Measurements from ENCODE around the gene JCHAIN.
"Not testable (repeated sequence)": the region's sequence is repeated elsewhere in the genome, so short reads cannot be mapped to it uniquely, and the experiment has no call there.

The JCHAIN gene

DNA sequence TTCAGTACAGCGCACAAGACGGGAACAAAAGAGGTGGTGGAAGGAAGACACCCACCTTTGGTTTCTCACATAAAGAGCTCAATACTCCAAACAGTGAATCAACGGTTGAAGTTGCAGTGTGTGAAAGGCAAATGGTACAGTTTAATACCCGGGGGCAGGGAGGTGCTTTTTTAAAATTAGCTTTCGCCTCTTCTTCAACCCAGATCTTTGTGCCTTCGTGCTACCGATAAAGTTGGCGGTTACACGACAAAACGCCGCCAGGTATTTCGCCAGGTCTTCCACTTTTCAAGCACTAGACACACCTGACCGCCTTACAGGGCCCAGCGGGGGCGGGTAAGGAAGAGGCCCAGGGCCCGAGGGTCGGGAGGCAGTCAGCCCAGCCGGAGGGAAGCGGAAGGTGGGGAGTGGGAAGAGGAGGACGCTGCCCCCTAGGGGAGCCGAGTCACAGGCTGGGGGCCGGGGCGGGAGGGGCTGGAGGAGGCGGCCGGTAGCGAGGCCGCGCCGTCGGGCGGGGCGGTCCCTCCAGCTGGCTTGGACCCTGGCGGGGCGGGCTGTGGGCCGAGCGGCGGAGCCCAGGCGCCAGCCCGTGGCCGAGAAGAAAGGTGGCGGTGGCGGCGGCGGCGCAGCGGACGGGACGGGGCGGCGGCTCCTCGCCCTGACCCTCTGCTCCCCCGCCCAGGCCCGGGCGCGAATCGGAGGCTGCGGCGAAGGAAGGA, 38.1 kb upstream of the JCHAIN start:
- DNase-seq (ENCODE audit: low spot score): peak; percentile 51
- POLR2A ChIA-PET (ENCODE audit: low non-redundant PET): no interaction called here

DNA sequence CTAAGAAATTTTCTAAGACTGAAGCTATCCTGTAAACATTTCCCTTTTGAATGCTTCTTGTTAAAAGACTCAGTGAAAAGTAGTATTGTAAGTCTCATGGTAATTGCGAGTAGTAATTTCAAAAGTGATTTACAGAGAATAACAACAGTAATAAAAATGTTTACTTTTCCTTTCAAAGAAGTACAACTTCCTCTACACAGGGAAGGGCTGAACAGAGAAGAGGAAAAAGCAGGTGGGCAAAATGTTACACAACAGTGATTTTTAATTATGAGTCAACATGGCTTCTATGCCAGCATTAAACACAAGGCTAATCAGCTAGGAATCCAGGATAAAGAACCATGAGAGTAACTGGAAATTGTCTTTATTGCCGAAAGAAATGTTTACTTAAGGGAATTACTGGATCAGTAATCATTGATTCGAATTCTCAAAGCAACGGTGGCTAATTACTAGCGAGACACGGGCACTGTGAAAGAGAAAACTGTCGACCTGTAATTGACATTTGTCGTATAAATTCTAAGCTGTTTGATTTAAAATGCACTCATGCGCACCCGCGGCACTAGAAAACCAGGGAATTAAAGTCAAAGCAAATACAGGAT, 37.4 kb upstream of the JCHAIN start:
- TF ChIP-seq, protein P1, sequence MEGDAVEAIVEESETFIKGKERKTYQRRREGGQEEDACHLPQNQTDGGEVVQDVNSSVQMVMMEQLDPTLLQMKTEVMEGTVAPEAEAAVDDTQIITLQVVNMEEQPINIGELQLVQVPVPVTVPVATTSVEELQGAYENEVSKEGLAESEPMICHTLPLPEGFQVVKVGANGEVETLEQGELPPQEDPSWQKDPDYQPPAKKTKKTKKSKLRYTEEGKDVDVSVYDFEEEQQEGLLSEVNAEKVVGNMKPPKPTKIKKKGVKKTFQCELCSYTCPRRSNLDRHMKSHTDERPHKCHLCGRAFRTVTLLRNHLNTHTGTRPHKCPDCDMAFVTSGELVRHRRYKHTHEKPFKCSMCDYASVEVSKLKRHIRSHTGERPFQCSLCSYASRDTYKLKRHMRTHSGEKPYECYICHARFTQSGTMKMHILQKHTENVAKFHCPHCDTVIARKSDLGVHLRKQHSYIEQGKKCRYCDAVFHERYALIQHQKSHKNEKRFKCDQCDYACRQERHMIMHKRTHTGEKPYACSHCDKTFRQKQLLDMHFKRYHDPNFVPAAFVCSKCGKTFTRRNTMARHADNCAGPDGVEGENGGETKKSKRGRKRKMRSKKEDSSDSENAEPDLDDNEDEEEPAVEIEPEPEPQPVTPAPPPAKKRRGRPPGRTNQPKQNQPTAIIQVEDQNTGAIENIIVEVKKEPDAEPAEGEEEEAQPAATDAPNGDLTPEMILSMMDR (conservative IDR thresholded peaks at IDR 0.05; ENCODE audit: low read depth): no peak
- CTCF ChIA-PET: interaction anchor here (0.6 to 0.7 kb wide), 3 partner anchors 208 to 419 kb away, joined by 3 to 5 read pairs (median 4); no protein-coding TSS in a partner anchor
- POLR2A ChIA-PET (ENCODE audit: low non-redundant PET): no interaction called here
- H3K27ac ChIP-seq: peak overlapping the region; percentile 97
- peak; percentile 47 for DNase-seq (ENCODE audit: low spot score)

More for the DNA sequence above, 38.1 kb upstream of the JCHAIN start:
- H3K27ac ChIP-seq: peak overlapping the region; percentile 97
- CTCF ChIA-PET: interaction anchor here (0.6 to 1.2 kb wide), 3 partner anchors 18 to 418 kb away, joined by 3 to 5 read pairs (median 3); partner anchors contain the start of gene RUFY3
- TF ChIP-seq, protein P1 (conservative IDR thresholded peaks at IDR 0.05; ENCODE audit: low read depth): peak; percentile 37; the same call in 1 of the 2 replicates

DNA sequence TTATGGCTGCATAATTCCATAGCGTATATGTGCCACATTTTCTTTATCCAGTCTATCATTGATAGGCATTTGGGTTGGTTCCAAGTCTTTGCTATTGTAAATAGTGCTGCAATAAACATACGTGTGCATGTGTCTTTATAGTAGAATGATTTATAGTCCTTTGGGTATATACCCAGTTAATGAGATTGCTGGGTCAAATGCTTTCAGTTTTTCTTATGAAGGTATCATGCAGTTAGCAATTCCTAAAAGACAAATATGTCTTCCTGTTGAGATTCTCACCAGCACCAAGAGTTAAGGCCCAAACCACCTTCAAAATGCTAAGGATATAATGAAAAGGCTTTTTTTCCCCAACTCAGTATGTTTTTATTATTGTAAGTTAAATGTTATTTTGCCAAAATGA, 36.3 kb upstream of the JCHAIN start:
- POLR2A ChIA-PET (ENCODE audit: low non-redundant PET): interaction anchor here (0.6 kb wide), 1 partner anchor 10 kb away, joined by 3 read pairs; no protein-coding TSS in a partner anchor
- CTCF ChIA-PET; H3K27ac ChIP-seq; DNase-seq (ENCODE audit: low spot score): not testable (repeated sequence)

DNA sequence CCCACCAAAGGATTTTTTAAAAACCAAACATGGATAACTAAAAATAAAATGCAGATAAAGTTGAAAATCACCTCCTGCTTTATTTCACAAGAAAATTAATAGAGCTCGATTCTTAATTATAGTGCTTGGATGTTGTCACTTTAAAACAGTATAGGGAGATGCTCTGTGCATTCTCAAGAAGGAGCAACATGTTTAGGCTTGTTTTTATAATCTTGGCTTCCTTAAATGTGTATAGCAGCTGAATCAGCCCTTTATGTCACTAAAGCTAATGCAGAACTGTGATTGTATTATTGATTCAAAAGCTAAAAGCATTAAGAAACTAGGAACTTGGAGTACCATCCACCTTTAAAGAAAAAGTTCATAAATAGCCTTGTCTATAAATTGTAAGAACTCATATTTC, 35.0 kb upstream of the JCHAIN start:
- H3K27ac ChIP-seq: peak overlapping the region; percentile 77
- ChIA-PET POLR2A (ENCODE audit: low non-redundant PET) (interaction anchor here (0.6 kb wide), 1 partner anchor 14 kb away, joined by 7 read pairs; no protein-coding TSS in a partner anchor), CTCF (no interaction called here)
- TF ChIP-seq, protein P1 (conservative IDR thresholded peaks at IDR 0.05; ENCODE audit: low read depth): no peak
- peak; percentile 60 for DNase-seq (ENCODE audit: low spot score)

DNA sequence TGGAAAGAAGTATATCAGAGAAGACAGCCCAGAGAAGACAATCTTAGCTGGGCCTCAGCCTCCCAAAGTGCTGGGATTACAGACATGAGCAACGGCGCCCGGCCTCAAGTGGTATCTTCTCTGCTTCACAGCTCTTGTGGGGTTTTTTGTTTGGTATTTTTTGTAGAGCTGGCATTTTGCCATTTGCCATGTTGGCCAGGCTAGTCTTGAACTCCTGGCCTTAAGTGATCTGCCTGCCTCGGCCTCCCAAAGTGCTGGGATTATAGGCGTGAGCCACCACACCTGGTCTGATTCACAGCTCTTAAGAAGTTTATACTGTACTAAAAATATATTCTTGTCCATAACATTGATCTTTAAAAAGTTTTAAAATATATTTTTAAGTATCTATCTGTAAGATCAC, 34.4 kb upstream of the JCHAIN start:
- POLR2A ChIA-PET (ENCODE audit: low non-redundant PET): interaction anchor here (0.6 kb wide), 1 partner anchor 15 kb away, joined by 7 read pairs; no protein-coding TSS in a partner anchor

DNA sequence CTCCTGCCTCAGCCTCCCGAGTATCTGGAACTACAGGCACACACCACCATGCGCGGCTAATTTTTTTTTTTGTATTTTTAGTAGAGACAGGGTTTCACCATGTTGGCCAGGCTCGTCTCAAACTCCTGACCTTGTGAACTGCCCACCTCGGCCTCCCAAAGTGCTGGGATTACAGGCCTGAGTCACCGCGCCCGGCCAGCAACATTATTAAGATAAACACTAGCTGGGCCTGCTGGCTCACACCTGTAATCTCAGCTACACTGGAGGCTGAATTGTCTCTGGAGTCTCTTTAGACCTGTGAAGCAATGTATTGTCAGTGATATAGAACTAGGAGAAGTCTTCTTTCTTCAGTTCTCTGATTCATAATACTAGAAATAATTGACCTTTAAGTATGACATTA, 32.1 kb upstream of the JCHAIN start:
- POLR2A ChIA-PET (ENCODE audit: low non-redundant PET); DNase-seq (ENCODE audit: low spot score); CTCF ChIA-PET: not testable (repeated sequence)
- peak overlapping the region; percentile 41; the same call in 1 of the 2 replicates for H3K27ac ChIP-seq

More for the DNA sequence above, 34.4 kb upstream of the JCHAIN start:
- no peak for DNase-seq (ENCODE audit: low spot score)
- TF ChIP-seq, protein P1 (conservative IDR thresholded peaks at IDR 0.05; ENCODE audit: low read depth): no peak
- CTCF ChIA-PET: no interaction called here
- peak overlapping the region; percentile 77 for H3K27ac ChIP-seq

DNA sequence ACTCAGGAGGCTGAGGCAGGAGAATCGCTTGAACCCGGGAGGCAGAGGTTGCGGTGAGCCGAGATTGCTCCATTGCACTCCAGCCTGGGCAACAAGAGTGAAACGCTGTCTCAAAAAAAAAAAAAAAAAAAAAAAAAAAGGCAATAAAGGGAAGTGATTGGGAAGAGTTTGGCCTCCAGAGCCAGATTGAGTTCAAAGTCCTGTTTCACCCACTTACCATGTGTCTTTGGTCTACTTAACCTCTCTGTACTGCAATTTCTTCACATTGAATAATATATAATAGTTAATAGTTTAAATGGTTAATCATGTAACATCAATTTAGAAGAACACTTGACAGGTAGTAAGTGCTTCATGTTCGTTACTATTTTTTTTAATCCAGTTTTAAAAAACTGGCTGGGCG, 28.3 kb upstream of the JCHAIN start:
- POLR2A ChIA-PET (ENCODE audit: low non-redundant PET); CTCF ChIA-PET; H3K27ac ChIP-seq: not testable (repeated sequence)

DNA sequence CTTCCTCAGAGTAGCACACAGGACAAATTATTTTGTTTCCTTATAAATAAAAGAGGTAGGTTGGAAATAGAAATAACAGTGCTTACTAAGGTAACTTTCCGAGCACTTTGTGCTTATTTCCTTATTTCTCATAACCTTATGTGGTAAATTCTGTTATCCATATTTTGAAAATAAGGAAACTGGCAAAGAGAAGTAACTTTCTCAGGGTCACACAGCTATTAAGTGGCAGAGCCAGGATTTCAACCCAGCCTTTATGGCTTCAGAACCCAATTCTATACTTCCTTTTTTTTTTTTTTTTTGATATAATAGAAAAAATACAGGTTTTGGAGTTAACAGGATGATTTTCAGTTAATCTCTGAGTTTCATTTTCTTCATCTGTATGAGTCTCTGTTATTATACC, 25.4 kb upstream of the JCHAIN start:
- no peak overlapping the region for H3K27ac ChIP-seq
- DNase-seq (ENCODE audit: low spot score): no peak
- CTCF ChIA-PET: interaction anchor here (0.6 to 0.7 kb wide), 2 partner anchors 24 to 935 kb away, joined by 3 to 4 read pairs; no protein-coding TSS in a partner anchor
- POLR2A ChIA-PET (ENCODE audit: low non-redundant PET): interaction anchor here (0.5 to 0.7 kb wide), 2 partner anchors 11 to 212 kb away, joined by 3 to 6 read pairs; no protein-coding TSS in a partner anchor
- TF ChIP-seq, protein P1 (conservative IDR thresholded peaks at IDR 0.05; ENCODE audit: low read depth): no peak

More for the DNA sequence above, 28.3 kb upstream of the JCHAIN start:
- DNase-seq (ENCODE audit: low spot score): not testable (repeated sequence)
